SW480 (cell line): ENCODE measurements around the gene LYPD1.
"Not testable (repeated sequence)": the region's sequence is repeated elsewhere in the genome, so short reads cannot be mapped to it uniquely, and the experiment has no call there.

Experiments
- DNase-seq: peaks from one replicate; pipeline ENCODE4 v3.0.0-alpha.2; 2016; ENCODE audit warnings: low spot score

Gene LYPD1, protein sequence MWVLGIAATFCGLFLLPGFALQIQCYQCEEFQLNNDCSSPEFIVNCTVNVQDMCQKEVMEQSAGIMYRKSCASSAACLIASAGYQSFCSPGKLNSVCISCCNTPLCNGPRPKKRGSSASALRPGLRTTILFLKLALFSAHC

DNA sequence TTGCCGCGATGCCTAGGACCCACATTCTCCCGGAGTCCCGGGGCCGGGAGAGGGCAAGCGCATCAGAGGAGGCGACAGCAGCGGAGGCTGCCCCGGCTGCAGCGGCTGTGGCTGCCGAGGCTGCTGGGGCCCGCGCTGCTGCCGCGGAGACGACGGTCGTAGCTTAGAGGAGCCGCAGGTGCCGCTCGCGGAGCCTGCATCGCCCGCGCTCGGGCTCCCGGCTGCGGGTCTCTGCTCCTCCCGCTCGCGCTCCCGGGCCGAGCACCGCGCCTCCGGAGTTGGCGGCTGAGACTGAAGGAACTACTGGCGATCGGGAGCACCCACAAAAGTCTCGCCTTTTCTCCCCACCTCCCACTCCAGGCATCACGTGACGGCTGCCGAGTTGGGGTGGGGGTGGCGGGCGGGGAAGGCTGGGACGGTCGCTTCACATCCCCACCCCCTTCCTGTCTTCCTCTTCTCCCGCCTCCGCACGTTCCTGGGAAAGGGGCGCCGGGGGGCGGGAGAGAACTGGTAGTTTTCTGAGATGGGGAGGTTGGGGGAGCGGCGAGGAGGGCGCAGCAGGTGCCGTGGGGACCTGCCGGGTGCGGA is at the start of gene LYPD1:
TSS of gene LYPD1 (minus strand) at position 298 of the 588 bp plus-strand sequence. CDS start at position 25, 273 bp downstream.
- DNase-seq, result peak; percentile 9

DNA sequence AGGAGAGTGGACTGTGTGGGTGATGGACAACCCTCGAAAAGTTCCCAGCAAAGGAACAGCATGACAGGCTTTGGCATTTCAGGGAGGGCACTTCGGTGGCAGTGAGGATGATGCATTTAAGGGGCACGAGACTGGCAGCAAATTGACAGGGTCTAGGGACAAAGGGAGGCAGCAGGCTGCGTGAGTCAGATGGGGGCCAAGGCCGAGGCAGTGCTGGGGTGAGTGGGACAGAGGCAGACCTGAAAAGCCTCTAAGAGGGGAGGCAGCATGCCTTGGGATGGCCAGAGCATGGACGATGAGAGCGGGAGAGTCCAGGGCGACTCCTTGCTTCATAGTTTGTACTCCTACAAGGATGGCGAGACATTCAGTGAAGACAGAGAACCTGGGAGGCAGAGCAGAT is 49.5 kb upstream of the LYPD1 start:
- no peak for DNase-seq

DNA sequence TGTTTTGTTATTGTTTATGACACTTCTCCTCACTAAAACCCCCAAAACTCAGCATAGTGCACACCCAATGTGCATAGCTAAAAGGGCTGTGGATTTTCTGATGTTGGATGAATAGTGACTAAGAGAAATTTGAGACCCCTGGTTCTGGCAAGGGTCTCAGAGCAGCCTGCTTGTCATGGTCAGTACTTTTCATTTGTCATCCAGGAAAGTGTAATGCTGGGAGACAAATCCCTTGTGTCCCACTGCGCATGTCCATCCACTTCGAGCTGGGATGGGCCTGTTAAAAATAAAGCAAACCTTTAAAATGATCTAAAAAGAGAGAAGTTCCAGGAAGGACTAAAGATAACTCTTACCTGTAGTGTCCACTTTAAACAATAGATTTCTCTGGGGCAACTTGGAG is 46.9 kb upstream of the LYPD1 start:
- no peak for DNase-seq

- no peak for DNase-seq
Measured at GRCh38 chr2:132715386-132716351, 45.7 kb upstream of the LYPD1 start.

GRCh38 chr2:132703396-132703795 is 33.4 kb upstream of the LYPD1 start:
- no peak for DNase-seq

DNA sequence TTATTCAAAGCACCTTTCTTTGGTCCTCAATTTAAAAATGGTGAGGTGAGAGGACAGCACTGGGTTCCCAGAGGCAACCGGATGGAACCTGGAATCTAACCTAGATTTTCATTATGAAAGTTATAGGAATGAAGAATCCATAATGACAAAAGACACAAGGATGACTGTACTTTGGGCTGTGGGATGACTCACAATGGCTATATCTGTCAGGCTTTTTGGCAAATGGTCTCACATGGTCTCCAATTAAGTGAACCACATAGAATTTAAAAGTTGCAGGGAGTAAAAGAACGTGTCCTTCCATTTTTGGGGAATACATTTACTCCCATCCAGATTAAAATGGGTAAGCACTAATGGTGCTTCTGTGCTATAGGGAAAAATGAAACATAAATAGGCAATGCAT is 31.8 kb upstream of the LYPD1 start:
- no peak for DNase-seq

DNA sequence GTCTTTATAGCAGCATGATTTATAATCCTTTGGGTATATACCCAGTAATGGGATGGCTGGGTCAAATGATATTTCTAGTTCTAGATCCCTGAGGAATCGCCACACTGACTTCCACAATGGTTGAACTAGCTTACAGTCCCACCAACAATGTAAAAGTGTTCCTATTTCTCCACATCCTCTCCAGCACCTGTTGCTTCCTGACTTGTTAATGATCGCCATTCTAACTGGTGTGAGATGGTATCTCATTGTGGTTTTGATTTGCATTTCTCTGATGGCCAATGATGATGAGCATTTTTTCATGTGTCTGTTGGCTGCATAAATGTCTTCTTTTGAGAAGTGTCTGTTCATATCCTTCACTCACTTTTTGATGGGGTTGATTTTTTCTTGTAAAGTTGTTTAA is 29.8 kb upstream of the LYPD1 start:
- not testable (repeated sequence) for DNase-seq

DNA sequence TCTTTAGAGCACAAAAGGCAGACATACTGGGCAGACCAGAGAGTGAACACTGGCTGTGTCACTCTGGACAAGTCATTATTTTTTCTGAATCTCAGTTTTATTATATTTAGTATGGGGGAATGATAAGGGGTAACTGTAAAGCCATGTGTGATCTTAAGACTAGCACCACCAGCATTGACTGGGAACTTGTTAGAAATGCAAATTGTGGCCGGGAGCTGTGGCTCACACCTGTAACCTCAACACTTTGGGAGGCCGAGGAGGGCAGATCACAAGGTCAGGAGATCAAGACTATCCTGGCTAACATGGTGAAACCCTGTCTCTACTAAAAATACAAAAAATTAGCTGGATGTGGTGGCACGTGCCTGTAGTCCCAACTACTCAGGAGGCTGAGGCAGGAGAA is 28.3 kb upstream of the LYPD1 start:
- DNase-seq, result not testable (repeated sequence)

GRCh38 chr2:132697556-132698205 is 27.7 kb upstream of the LYPD1 start:
- no peak for DNase-seq

GRCh38 chr2:132692816-132693215 is 22.8 kb upstream of the LYPD1 start:
- no peak for DNase-seq

GRCh38 chr2:132691556-132691955 is 21.6 kb upstream of the LYPD1 start:
- DNase-seq, result no peak

- DNase-seq, result no peak
Measured at GRCh38 chr2:132690664-132691303, 20.8 kb upstream of the LYPD1 start.

GRCh38 chr2:132681766-132682165 is 11.8 kb upstream of the LYPD1 start:
- no peak for DNase-seq

DNA sequence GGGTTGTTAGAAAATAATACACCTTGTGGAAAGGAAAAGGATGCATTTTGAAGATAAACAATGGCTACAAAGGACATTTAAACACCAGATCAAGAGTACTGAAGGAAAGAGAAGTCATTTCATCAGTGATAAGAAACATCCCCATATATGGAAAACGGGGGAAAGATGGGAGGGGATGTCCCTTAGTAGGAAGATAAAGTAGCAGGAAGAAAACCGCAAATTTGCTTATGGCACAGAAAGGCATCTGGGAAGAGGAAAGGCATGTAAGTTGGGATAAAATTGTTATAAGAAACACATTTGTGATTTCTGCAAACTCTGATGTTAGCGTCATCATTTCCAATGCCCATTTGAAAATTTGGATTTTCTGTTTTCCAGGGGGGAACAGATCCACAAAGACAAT is 10.5 kb upstream of the LYPD1 start:
- no peak for DNase-seq

DNA sequence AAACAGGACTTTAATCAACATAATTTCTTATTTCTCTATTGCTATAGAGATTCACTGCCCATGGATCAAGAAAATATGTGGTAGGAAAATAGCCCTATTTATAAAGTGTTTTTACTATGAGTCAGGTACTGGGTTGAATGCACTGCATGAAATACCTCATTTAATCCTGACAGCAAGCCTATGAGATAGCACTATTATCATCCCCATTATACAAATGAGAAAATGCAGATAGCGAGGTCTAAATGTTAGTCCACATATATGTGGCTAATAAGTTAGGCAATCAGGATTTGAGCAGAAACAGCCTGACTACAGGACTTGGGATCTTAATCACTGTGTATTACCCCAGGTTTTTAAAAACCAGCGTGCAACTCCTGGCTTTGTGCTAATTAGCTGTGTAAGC is 8.5 kb upstream of the LYPD1 start:
- no peak for DNase-seq

- no peak for DNase-seq
Measured at GRCh38 chr2:132677661-132678060, 7.7 kb upstream of the LYPD1 start.

DNA sequence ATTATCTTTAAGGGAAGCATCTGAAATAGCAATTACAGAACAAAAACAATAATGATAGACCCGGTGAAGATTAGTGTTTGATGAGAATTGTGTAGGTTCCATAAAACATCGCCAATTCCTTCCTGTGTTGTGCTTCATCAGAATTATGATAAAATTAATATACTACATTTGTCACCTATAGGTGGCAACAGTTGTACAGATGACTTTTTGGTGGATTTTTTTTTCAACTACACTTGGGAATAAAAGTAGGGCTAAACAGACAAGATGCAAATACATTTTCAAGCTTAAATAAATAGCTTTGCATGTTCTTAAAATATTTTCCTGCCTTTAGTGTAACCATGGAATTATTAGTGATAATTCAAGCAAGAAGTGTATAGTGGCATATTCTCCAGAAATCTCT is 7.0 kb upstream of the LYPD1 start:
- peak; percentile 9 for DNase-seq

DNA sequence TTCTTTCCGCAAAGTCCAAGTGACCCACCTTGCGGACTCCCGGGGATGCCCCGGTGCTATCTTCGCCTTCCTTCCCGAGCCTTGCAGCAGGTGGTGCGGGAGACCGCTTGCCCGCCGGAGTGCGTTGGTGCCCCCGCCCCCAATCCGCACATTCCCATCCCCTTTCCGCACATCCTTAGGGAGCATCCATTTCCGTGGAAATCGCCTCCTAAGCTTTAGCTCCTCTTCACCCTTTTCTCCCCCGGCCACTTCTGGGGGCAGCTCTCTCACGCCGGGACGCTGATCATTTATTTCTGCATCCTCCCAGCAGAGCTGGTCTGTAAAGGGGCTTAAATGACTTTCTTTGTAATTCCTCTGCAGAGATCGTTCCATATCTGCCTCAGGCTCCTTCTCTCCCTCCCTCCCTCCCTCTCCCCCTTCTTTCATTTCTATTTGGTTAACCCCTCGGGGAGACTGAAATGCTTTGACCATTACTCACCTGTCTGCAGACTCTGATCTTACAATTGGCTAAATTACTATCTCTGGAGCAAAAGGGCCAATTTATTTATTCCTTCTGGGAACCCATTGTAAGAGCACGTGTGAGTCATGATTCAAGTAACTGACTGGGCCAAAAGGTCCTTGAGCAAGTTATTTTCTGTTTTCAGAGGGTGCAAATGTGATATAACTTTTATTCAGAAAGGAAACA is 1.3 kb upstream of the LYPD1 start:
- peak; percentile 41 for DNase-seq

DNA sequence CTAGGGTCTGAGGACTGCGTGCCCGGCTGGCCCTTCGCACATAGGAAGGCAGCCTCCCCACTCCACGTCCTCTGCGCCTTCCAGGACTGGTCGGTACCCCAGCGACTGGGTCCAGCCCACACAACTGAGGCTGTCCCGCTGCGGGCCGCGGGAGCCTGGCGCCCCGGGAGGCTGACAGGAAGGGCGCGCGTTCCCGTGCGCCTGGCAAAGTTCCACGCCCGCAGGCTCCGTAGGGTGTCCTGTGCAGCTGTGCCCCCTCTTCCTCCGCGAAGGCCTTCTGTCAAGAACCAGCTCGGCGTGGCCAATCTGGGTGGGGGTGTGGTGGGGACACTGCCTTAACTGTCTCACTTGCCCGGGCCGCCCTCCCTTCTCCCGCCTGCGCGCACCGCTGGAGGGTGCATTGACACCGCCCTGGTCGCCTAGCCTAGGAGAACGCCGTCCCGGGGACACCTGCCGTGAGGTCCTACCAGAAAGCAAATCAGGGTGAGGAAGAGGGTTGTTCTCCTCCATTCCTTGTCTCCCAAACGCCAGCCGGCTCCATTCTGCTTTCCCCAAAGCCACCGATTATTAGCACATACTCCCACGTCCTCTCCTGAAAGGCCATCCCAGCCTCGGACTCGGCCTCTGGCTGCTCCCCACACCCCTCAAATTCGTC is 618 bp upstream of the LYPD1 start:
- DNase-seq, result peak; percentile 10

GRCh38 chr2:132668987-132669907 is 758 bp downstream of the LYPD1 start:
- DNase-seq, result no peak
